Smooth muscle cell (in vitro differentiated cells): ENCODE results near the gene RAB11FIP4. TPM values are rescaled to one million over a fixed set of nuclear protein-coding genes. Genes with fewer than 3 reads are reported as not detected.

Source experiments
- DNase-seq: peaks from one replicate; lab custom pipeline; 2025; ENCODE audit not compliant: unreplicated experiment; lab: John Stamatoyannopoulos, UW
- H2AFZ ChIP-seq: fragments of 200-600 bp; sonication (generic); 2 replicates; pipeline ENCODE4 v1.6.0; 2016; ENCODE audit warnings: antibody characterized with exemption, low read depth, mild to moderate bottlenecking
- H3F3A ChIP-seq: fragments of 200-600 bp; sonication (generic); 2 replicates; pipeline ENCODE4 v1.6.0; 2017; ENCODE audit warnings: antibody characterized with exemption, low read depth
- H3K27ac ChIP-seq: fragments of 200-600 bp; sonication (generic); 2 replicates; pipeline ENCODE4 v1.5.1; 2016; ENCODE audit warnings: low read depth, mild to moderate bottlenecking
- H3K27me3 ChIP-seq: fragments of 200-600 bp; sonication (generic); 2 replicates; pipeline ENCODE4 v1.6.1; 2016; ENCODE audit warnings: low read depth, mild to moderate bottlenecking
- H3K36me3 ChIP-seq: fragments of 200-600 bp; sonication (generic); 2 replicates; pipeline ENCODE4 v1.5.1; 2016; ENCODE audit warnings: low read depth
- H3K4me1 ChIP-seq: fragments of 200-600 bp; sonication (generic); 2 replicates; pipeline ENCODE4 v1.5.1; 2016; ENCODE audit warnings: low read depth
- H3K4me2 ChIP-seq: fragments of 200-600 bp; sonication (generic); 2 replicates; pipeline ENCODE4 v1.6.0; 2016; ENCODE audit warnings: mild to moderate bottlenecking
- H3K4me3 ChIP-seq: fragments of 200-600 bp; sonication (generic); 2 replicates; pipeline ENCODE4 v1.5.1; 2016; ENCODE audit warnings: mild to moderate bottlenecking
- H3K79me2 ChIP-seq: fragments of 200-600 bp; sonication (generic); 2 replicates; pipeline ENCODE4 v1.6.0; 2016; ENCODE audit warnings: low read depth, mild to moderate bottlenecking
- H3K9ac ChIP-seq: fragments of 200-600 bp; sonication (generic); 2 replicates; pipeline ENCODE4 v1.6.0; 2016; ENCODE audit warnings: low read depth
- H3K9me3 ChIP-seq: fragments of 200-600 bp; sonication (generic); replicated peaks from 2 replicates; pipeline ENCODE4 v1.5.1; 2016; ENCODE audit warnings: low read depth
- H4K20me1 ChIP-seq: fragments of 200-600 bp; sonication (generic); 2 replicates; pipeline ENCODE4 v1.6.0; 2016; ENCODE audit warnings: low read depth
- WGBS: methylation state at CpG from one replicate; pipeline ENCODE4 v1.1.7; 2016; ENCODE audit warnings: low lambda C conversion rate; 5-methylcytosine and 5-hydroxymethylcytosine counted together
- polyA plus RNA-seq: library from polyadenylated mRNA; unstranded; fragments of >200 nt; fragmentation: Nextera tagmentation; extraction: Ambion mirVana; gene quantifications from 2 replicates; pipeline ENCODE4 v1.2.1, GENCODE V29; 2016
- total RNA-seq: library from RNA; depleted of rRNA; stranded (reverse); fragments of >200 nt; gene quantifications from 2 replicates; pipeline ENCODE4 v1.2.3, GENCODE V29; 2014
- TF ChIP-seq, protein P1 (sequence below): fragments of 200-600 bp; sonication (generic); IDR thresholded peaks from 2 replicates; pipeline ENCODE4 v1.5.1; 2017; ENCODE audit warnings: borderline replicate concordance, mild to moderate bottlenecking, antibody characterized with exemption; ENCODE audit not compliant: insufficient read depth, poor library complexity, severe bottlenecking

The RAB11FIP4 gene
- total and polyA plus RNA-seq, 2 experiments from 2014 or later, result 0.42 to 2.9 TPM

DNA sequence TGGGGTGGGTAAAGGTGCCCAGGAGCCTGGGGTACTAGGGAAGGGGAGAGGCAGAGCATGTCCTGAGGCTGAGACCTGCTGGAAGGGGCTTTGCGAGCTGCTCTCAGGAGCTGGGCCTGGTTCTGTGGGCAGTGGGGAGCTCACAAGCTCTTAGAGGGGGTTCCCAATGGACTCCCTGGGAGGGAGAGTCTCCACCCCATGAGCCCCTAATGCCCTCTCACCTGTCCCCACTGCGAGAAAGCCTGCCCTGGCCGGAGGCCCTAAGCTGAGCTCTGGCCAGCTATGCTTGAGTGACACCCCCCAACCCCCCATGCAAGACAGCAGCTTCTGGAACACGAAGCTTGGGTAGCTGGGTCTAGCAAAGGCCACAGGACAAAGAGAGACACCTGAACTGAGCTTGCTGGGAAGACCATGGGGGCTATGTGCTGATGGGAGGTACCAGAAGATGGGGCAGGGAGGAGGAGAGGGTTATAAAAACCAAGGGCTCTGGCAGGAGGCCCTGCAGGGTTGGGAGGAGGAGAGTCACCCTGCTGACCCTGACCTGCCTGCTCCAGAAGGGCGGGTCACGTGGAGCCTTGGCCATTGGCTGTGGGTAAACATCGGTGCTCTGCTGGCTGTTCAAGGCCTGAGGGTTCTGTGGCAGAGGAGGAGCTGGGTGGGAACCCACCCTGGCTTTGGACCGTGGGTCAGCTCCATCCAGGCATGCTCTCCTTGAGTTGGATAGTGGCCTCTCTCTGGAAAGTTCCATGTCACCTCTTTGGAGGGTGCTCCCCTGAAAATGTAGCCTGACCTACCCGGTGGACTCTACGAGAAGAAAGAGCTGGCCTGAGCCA, 106.7 kb downstream of the RAB11FIP4 start:
- TF ChIP-seq, protein P1, sequence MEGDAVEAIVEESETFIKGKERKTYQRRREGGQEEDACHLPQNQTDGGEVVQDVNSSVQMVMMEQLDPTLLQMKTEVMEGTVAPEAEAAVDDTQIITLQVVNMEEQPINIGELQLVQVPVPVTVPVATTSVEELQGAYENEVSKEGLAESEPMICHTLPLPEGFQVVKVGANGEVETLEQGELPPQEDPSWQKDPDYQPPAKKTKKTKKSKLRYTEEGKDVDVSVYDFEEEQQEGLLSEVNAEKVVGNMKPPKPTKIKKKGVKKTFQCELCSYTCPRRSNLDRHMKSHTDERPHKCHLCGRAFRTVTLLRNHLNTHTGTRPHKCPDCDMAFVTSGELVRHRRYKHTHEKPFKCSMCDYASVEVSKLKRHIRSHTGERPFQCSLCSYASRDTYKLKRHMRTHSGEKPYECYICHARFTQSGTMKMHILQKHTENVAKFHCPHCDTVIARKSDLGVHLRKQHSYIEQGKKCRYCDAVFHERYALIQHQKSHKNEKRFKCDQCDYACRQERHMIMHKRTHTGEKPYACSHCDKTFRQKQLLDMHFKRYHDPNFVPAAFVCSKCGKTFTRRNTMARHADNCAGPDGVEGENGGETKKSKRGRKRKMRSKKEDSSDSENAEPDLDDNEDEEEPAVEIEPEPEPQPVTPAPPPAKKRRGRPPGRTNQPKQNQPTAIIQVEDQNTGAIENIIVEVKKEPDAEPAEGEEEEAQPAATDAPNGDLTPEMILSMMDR, result no peak
- Histone ChIP-seq H3K9me3 (no peaks in the 10 kb centered on the region), H3K9ac (no peak overlapping the region), H2AFZ (no peak overlapping the region), H3K79me2 (no peaks in the 10 kb centered on the region), H3F3A (peaks cover 5% of the 10 kb centered on the region), H3K4me1 (peaks cover 19% of the 10 kb centered on the region), H3K27ac (no peak overlapping the region), H3K36me3 (no peaks in the 10 kb centered on the region), H3K27me3 (no peaks in the 10 kb centered on the region), H3K4me2 (no peak overlapping the region), H4K20me1 (peaks cover 21% of the 10 kb centered on the region), H3K4me3 (no peak overlapping the region)
- WGBS, result 92% methylated on average over 10 of the region's 10 CpGs
- no peak for DNase-seq

DNA sequence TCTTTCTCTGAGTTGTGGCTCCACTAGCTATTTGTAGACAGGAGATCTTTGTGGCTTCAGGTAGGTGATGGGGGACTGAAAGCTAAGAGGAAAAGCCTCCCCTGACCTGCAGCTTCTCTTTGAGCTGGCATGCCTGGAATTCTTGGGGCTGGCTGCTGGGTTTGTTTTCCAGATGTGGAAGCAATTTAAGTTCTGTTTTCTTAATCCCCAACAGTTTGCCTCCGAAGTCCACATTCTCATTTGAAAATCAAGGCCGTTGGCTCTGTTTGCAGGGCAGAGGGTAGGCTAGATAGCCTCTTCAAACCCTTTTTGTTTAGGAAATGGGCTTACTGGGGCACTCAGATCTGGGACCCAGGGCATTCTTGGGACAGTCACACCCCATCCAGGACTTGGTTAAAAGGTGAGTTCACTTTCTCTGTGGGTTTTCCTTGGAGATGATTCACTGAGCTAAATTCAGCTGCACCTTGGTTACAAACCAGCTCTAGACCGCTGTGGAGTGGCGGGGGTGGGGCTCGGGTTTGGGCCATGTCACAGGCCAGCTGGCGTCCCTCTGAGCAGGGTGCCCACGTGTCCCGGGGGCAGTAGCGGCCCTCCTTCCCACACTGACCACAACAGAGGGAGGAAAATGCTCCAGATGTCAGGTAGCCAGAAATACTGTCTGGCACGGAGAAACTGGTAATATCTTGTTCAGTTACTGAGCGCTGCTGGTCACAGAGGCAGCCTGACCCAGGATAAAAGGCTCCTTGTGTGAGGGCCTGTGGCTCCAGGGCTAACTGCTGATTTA, 108.5 kb downstream of the RAB11FIP4 start:
- H3K4me1 ChIP-seq, result peaks cover 19% of the 10 kb centered on the region
- H3K27me3 ChIP-seq, result no peaks in the 10 kb centered on the region
- H3K27ac ChIP-seq, result peak overlapping the region; percentile 70
- TF ChIP-seq, protein P1, result no peak
- peak overlapping the region; percentile 58 for H3K4me2 ChIP-seq
- no peaks in the 10 kb centered on the region for H3K79me2 ChIP-seq
- 9% methylated on average over 11 of the region's 11 CpGs for WGBS
- no peak overlapping the region for H3K4me3 ChIP-seq
- peaks cover 10% of the 10 kb centered on the region for H4K20me1 ChIP-seq
- H2AFZ ChIP-seq, result no peak overlapping the region
- no peaks in the 10 kb centered on the region for H3K9me3 ChIP-seq
- H3K9ac ChIP-seq, result no peak overlapping the region
- peaks cover 5% of the 10 kb centered on the region for H3F3A ChIP-seq
- no peak for DNase-seq
- H3K36me3 ChIP-seq, result no peaks in the 10 kb centered on the region

DNA sequence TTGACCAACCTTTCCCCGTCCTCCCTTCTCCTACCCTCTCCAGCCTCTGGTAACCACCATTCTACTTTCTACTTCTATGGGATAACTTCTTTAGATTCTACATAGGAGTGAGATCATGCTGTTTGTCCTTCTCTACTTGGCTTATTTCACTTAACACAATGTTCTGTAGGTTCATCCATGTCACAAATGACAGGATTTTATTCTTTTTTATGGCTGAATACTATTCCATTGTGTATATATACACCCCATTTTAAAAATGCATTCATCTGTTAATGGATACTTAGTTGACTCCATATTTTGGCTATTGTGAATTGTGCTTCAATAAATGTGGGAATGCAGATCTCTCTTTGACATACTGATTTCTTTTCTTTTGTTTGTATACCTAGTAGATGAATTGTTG, 115.0 kb downstream of the RAB11FIP4 start:
- Histone ChIP-seq H3K27ac (no peak overlapping the region), H3K27me3 (no peaks in the 10 kb centered on the region), H3K9ac (no peak overlapping the region), H3K79me2 (no peaks in the 10 kb centered on the region), H3K4me3 (no peak overlapping the region), H3K36me3 (no peaks in the 10 kb centered on the region), H2AFZ (no peak overlapping the region), H4K20me1 (no peaks in the 10 kb centered on the region), H3K4me2 (no peak overlapping the region), H3K9me3 (no peaks in the 10 kb centered on the region), H3F3A (no peaks in the 10 kb centered on the region), H3K4me1 (no peaks in the 10 kb centered on the region)
- DNase-seq, result no peak
- 95% methylated on average over 1 of the region's 1 CpG for WGBS
- TF ChIP-seq, protein P1, result no peak
